Measurements from ENCODE around the gene PHLDB3.
A peak's percentile ranks its signal among the peaks of the same experiment; 100 is the strongest.

The PHLDB3 gene

GRCh38 chr19:43462785-43463380 is 41.7 kb downstream of the PHLDB3 start:
- no peak for DNase-seq (ENCODE audit: low read depth)
- no peak for TF ChIP-seq CTCF (conservative IDR thresholded peaks at IDR 0.05; ENCODE audit: low read depth, low read length)
- peak overlapping the region; percentile 78 for H3K4me3 ChIP-seq (ENCODE audit: low read length)

GRCh38 chr19:43462383-43462782 is 42.2 kb downstream of the PHLDB3 start:
- DNase-seq (ENCODE audit: low read depth): no peak
- no peak for TF ChIP-seq CTCF (conservative IDR thresholded peaks at IDR 0.05; ENCODE audit: low read depth, low read length)
- H3K4me3 ChIP-seq (ENCODE audit: low read length): no peak overlapping the region

- no peak overlapping the region for H3K4me3 ChIP-seq (ENCODE audit: low read length)
- no peak for DNase-seq (ENCODE audit: low read depth)
- no peak for TF ChIP-seq CTCF (conservative IDR thresholded peaks at IDR 0.05; ENCODE audit: low read depth, low read length)
These were observed 43.2 kb downstream of the PHLDB3 start for GRCh38 chr19:43461303-43461702.

DNA sequence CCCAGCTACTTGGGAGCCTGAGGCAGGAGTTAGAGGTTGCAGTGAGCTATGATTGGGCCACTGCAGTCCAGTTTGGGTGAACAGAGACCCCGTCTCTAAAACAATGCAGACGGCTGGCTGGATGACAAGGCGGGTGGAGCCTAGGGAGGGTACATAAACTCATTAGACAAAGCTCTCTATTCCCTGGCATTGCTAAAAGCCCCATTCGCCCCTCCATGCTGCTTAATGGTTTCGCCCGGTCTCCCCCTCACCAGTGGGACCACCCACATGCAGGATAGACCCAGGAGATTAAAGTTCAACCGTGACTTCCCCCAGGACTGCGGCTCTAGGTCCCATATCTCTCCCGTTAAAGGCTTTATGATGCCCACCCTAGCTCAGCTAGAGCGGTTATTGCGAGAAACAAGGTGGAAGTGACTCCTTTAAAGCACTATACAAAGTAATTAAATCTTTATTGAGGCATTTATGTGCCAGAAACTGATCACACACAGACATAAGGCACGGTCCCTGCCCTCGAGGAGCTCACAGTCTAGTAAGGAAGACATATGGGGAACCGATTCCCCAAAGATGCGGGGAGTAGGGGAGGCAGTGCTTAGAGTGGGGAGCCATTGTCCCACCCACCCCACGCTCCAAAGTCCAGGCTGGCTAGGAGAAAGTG is 44.1 kb downstream of the PHLDB3 start:
- no peak for DNase-seq (ENCODE audit: low read depth)
- no peak overlapping the region for H3K4me3 ChIP-seq (ENCODE audit: low read length)
- TF ChIP-seq CTCF (conservative IDR thresholded peaks at IDR 0.05; ENCODE audit: low read depth, low read length): no peak

DNA sequence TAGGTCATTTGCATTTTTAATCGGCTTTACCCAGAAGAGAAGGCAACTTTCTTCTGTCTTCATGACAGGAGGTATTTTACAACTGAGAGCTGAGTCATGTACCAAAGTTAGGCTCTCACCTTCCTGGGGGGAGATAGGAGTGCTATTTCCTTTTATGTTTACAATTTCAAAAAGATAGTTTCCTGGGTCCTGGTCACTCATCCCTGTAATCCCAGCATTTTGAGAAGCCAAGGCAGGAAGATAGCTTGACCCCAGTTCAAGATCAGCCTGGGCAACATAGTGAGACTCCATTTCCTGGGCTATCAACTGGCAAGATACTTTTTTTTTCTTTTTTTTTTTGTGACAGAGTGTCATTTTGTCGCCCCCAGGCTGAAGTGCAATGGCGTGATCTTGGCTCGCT is 46.7 kb downstream of the PHLDB3 start:
- no peak overlapping the region for H3K4me3 ChIP-seq (ENCODE audit: low read length)
- DNase-seq (ENCODE audit: low read depth): no peak
- TF ChIP-seq CTCF (conservative IDR thresholded peaks at IDR 0.05; ENCODE audit: low read depth, low read length): no peak

- no peak overlapping the region for H3K4me3 ChIP-seq (ENCODE audit: low read length)
- DNase-seq (ENCODE audit: low read depth): no peak
- no peak for TF ChIP-seq CTCF (conservative IDR thresholded peaks at IDR 0.05; ENCODE audit: low read depth, low read length)
These were observed 49.0 kb downstream of the PHLDB3 start for GRCh38 chr19:43455321-43456113.

Data from retinal pigment epithelial cell (primary cell).